Glutamatergic neuron (in vitro differentiated cells): ENCODE data around the gene HSPBP1. TPM values are rescaled to one million over a fixed set of nuclear protein-coding genes. Genes with fewer than 3 reads are reported as not detected.
A peak's percentile ranks its signal among the peaks of the same experiment; 100 is the strongest.
"Not testable (repeated sequence)": the region's sequence is repeated elsewhere in the genome, so short reads cannot be mapped to it uniquely, and the experiment has no call there.

Experiments
- DNase-seq: peaks from one replicate; pipeline ENCODE4 v3.0.0; 2022
- H3K27ac Mint-ChIP-seq: one replicate; pipeline ENCODE4 v1.8.0; 2020; ENCODE audit warnings: mild to moderate bottlenecking, mixed read lengths, inconsistent platforms; ENCODE audit not compliant: unreplicated experiment
- H3K27me3 Mint-ChIP-seq: one replicate; pipeline ENCODE4 v1.8.0; 2020; ENCODE audit warnings: mild to moderate bottlenecking, moderate library complexity, mixed read lengths, inconsistent platforms; ENCODE audit not compliant: unreplicated experiment
- H3K36me3 Mint-ChIP-seq: one replicate; pipeline ENCODE4 v1.8.0; 2020; ENCODE audit warnings: mild to moderate bottlenecking, mixed read lengths, inconsistent platforms; ENCODE audit not compliant: unreplicated experiment
- H3K4me1 Mint-ChIP-seq: one replicate; pipeline ENCODE4 v1.8.0; 2020; ENCODE audit warnings: mild to moderate bottlenecking, low read depth, mixed read lengths, inconsistent platforms; ENCODE audit not compliant: unreplicated experiment
- H3K4me3 Mint-ChIP-seq: one replicate; pipeline ENCODE4 v1.8.0; 2020; ENCODE audit warnings: mild to moderate bottlenecking, mixed read lengths, inconsistent platforms; ENCODE audit not compliant: unreplicated experiment
- H3K9me3 Mint-ChIP-seq: one replicate; pipeline ENCODE4 v1.8.0; 2020; ENCODE audit warnings: mild to moderate bottlenecking, moderate library complexity, mixed read lengths, inconsistent platforms; ENCODE audit not compliant: unreplicated experiment
- CTCF ChIP-seq: fragments of 200-600 bp; sonication (generic); IDR thresholded peaks from one replicate; pipeline ENCODE4 v1.5.0; 2021; ENCODE audit not compliant: partially characterized antibody, unreplicated experiment
- long read RNA-seq: library from polyadenylated mRNA; unstranded; transcript quantifications from one replicate; pipeline ENCODE4 v2.0.0, GENCODE V29; 2020; ENCODE audit not compliant: unreplicated experiment
- total RNA-seq: library from RNA; stranded (reverse); fragmentation: NEBNext Ultra II Directional; extraction: Animal tissue kit (Norgen Biotek cat#: 25700); gene quantifications from one replicate; pipeline ENCODE4 v1.2.1, GENCODE V29; 2021; ENCODE audit not compliant: unreplicated experiment

HSPBP1 gene
- total RNA-seq = 41.5 TPM
- long read RNA-seq, transcript HSPBP1-202 (8 exons, 1,572 nt) = major isoform, 33 of 62 reads
- long read RNA-seq, transcript HSPBP1-206 (7 exons, 1,449 nt) = minor isoform, 6 of 62 reads
- long read RNA-seq, partial matches to known transcripts = 0 of 62 reads
- long read RNA-seq, other reads (novel, unspliced or antisense) = 23 of 62 reads

GRCh38 chr19:55279770-55280643 lies at the start of gene HSPBP1:
HSPBP1 (minus strand) TSS chr19:55280110; CDS start chr19:55279608, 502 bp downstream.
- peak; percentile 92 for DNase-seq
- Mint-ChIP-seq H3K27ac (peak within 1 kb of the TSS; percentile 92), H3K9me3 (peaks cover 16% of the 10 kb centered on the region), H3K27me3 (peaks cover 10% of the 10 kb centered on the region), H3K4me1 (peaks cover 10% of the 10 kb centered on the region), H3K4me3 (peak within 1 kb of the TSS; percentile 98), H3K36me3 (no peaks in the 10 kb centered on the region)
- no peak for TF ChIP-seq CTCF

GRCh38 chr19:55328774-55329318 lies 48.9 kb upstream of the HSPBP1 start:
- H3K36me3 Mint-ChIP-seq, H3K27ac Mint-ChIP-seq, H3K9me3 Mint-ChIP-seq, H3K4me1 Mint-ChIP-seq, DNase-seq, H3K27me3 Mint-ChIP-seq, H3K4me3 Mint-ChIP-seq: not testable (repeated sequence)

GRCh38 chr19:55325172-55325571 lies 45.3 kb upstream of the HSPBP1 start, which contains the start of gene TMEM150B:
TMEM150B (minus strand) TSS chr19:55325341; CDS start chr19:55321036, 4,305 bp downstream.
- Mint-ChIP-seq H3K36me3 (no peaks in the 10 kb centered on the region), H3K27me3 (peaks cover 11% of the 10 kb centered on the region), H3K27ac (no peak within 1 kb of the TSS), H3K4me1 (no peaks in the 10 kb centered on the region), H3K4me3 (no peak within 1 kb of the TSS), H3K9me3 (peaks cover 13% of the 10 kb centered on the region)
- no peak for DNase-seq
- no peak for TF ChIP-seq CTCF

- no peak for DNase-seq
- peaks cover 13% of the 10 kb centered on the region for H3K9me3 Mint-ChIP-seq
- no peaks in the 10 kb centered on the region for H3K36me3 Mint-ChIP-seq
- peaks cover 13% of the 10 kb centered on the region for H3K27me3 Mint-ChIP-seq
- H3K27ac Mint-ChIP-seq = no peak overlapping the region
- no peak for TF ChIP-seq CTCF
- H3K4me1 Mint-ChIP-seq = no peaks in the 10 kb centered on the region
- no peak overlapping the region for H3K4me3 Mint-ChIP-seq
Measured at GRCh38 chr19:55324662-55325061, 44.8 kb upstream of the HSPBP1 start.

- Mint-ChIP-seq H3K36me3 (no peaks in the 10 kb centered on the region), H3K27ac (no peak overlapping the region), H3K4me1 (no peaks in the 10 kb centered on the region), H3K27me3 (peaks cover 14% of the 10 kb centered on the region), H3K4me3 (no peak overlapping the region), H3K9me3 (peaks cover 11% of the 10 kb centered on the region)
- DNase-seq = no peak
- no peak for TF ChIP-seq CTCF
Measured at GRCh38 chr19:55322204-55322885, 42.4 kb upstream of the HSPBP1 start.
